AML-193 (cell line): Measurements from ENCODE around the gene SPPL3.
A peak's percentile ranks its signal among the peaks of the same experiment; 100 is the strongest.

Experiments used
- DNase-seq, 2 experiments: peaks; one replicate each; lab custom pipeline; 2025; lab: John Stamatoyannopoulos, UW

SPPL3 gene

DNA sequence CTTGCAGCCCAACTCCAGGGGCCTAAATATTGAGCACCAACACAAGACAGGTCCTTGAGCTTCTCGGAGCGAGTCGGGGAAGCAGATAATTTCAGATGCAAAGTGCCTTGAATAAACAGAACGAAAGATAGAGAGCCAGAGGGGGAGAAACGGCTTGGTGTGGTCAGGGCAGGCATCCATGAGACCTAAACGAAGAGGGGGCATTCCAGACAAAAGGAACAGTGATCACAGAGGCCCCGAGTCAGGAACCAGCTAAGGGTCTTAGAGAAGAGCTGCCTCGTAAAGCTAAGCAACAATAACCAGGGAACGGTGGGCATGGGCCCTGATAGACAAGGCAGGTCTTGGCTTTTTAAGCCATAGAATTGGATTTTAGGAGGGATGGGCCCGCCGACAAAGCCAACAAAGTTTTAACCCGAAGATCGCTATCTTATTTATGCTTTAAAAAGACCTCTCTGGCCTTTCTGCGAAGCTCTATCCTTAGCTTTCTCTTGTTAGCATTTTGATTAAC lies 179.0 kb downstream of the SPPL3 start:
- DNase-seq = no peak

DNA sequence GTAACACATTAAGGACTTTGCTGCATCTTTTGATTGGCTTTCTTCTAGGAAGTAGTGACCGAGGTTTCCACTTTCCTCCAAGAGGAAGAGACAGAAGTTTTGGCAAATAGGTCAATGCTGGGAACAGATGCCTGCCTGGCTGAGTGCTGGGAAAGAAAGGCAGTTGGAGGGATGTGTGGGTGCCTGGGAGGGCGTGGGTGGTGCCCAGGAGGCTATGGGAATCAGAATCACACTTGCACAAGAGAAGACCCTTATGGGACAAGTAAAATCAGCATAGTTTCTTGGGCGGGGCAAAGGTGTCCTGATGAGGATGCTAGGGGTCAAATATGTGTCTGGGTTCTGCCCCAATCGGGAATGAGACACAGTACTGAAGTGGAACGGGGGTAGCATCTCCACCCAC lies 179.4 kb downstream of the SPPL3 start:
- DNase-seq = no peak

DNA sequence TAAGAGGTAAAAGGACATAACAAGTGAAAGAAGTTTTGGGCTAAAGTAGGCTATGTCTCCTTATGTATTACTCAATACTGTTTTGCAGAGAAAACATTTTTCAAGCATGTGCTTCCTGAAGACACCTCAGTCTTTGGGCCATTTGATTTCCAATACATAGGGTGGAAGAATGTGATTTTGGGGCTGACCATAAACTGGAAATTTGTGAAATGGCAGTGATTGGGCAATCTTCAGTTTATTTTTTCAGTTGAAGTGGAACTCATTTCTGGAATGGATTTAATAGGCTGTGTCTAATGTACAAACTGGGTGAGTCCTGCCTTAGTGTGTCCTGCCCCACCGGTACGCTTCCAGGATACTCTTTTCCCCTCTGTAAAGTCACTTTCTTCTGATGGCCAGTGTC lies 181.4 kb downstream of the SPPL3 start:
- DNase-seq = no peak

DNA sequence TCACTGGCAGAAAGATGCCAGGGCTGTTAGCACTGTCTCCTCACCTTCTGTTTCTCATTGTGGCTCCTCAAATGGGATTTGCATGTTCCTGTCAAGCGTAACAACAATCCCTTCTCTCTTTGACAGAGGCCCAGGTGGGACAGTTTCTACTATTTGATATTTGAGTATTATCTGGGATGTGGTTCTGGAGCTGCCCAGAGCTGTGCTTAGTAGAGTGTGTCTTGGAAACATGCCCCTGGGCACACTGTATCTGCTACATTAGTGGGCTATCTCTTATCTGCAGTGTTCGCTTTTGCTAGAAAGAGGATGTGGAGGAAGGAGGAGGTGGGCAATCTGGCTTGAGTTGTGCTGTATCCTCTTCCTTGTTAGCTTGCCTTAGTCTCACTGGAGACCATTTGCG lies 182.3 kb downstream of the SPPL3 start:
- no peak for DNase-seq

DNA sequence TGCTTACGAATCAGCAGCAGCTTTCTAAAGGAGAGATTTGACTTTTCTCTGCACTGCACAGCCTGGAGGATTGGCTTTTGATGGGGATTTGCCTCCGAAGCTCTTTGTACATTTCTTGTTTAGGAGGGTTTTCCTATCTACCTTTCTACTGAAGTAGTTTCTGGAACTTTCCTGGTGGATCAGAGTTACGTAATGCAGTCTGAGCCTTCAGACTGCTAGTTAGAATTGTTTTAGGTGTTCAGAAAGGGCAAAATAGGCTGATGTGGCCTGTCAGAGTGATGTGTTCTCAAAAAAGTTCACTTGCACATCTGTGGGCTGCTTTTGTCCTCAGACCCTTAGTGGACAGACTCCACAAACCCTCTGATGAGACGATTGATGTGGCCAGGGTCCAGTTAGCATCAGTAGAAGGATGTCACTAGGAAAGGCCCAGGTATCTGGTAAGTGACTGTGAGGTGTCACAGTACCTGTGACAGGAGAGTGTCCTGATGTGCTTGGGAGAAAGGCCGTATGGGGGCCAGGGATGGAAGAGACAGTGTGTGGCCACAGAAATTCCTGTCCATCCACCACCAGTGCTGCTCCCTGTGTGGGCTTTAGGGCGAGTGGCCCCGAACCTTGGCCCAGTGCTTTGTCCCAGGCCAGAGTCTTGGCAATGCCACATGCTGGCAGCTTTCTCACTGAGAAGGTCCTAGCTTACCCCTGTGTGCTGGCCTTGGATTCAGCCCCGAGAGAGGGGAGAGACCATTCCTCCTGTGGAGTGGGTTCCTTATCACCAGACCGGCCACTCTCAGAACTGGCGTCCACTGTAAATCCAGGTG lies 183.0 kb downstream of the SPPL3 start:
- no peak for DNase-seq

DNA sequence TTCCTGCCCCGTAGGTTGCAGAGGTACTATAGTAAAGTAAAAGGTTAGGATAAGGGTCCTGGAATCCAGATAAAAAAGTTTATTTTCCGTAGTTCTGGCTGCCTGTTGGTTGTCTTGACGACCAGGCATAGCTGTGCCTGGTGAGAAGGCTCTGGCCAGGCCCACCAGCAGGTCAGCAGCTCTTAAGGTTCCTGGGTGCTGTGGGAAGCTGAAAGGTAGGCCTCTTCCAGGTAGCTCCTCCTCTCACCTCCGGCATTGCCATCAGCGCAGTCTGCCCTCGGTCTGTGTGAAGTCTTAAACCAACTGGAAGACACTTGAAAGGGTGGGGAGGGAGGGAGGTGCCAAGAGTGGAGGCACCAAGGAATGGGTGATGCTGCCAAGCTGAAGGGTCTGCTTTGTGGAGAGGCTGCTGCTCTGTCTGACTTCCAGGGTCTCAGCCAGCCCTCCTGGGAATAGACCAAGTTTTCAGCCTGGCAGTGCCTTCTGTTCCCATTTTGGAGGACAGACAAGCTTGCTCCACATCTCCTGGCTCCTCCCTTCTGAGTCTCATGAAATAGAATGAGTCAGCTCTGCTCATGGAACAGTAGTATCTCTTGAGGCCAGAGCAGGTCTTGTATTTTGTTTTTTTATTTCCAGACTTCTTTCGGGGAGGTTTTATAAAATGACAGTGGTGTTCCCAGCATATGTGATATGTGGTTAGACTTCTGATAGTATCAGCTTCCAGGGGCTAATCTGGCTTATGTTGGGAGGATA lies 183.7 kb downstream of the SPPL3 start:
- DNase-seq = peak; percentile 38 to 39

DNA sequence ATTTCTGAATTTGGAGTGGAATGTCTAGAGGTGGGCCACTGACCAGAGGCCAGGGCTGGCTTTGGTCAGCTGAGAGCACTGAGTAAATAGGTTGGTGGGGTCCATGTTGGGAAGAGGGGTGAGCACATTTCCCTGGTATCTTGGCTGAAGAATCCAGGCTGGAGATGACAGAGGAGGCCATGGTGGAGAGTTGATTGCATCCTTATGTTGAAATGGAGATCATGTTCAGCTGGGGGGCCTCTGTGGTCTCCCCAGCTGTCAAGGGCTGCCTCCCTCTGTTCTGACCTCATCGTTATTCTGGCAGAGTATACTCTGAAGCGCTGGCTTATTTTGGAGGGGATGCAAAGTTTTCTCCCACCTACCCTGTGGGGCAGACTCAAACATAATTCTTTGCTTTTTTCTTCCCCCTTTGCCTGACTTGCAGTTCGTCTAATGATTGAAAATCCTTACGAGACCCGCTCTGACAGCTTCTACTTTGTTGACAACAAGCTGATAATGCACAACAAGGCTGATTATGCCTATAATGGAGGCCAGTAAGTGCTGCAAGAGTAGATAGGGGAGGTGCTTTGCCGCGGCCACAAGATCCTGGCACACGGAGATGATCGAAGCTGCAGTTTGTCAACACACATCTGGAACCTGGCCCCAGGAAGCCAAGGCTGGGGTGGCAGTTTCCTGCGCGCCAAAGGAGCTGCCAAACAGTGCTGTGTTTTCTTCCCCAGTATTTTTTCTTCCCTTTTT lies 184.5 kb downstream of the SPPL3 start:
- DNase-seq = no peak

DNA sequence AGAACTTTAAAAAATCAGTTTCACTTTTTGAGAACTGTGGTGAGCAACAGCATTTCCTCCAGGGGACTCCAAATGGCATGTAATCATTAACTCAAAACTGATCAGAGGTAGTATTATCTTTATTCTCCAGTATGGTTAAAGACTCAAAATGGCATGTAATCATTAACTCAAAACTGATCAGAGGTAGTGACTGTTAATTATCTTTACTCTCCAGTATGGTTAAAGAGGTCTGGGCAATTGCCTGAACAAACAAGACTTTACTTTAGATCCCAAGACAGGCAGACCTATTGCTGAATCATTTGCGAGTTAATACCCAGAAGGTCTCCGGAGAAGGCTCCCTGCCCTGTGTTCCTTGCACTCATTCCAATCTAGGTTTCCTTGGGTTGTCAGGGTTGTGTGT lies 185.1 kb downstream of the SPPL3 start:
- DNase-seq = no peak

DNA sequence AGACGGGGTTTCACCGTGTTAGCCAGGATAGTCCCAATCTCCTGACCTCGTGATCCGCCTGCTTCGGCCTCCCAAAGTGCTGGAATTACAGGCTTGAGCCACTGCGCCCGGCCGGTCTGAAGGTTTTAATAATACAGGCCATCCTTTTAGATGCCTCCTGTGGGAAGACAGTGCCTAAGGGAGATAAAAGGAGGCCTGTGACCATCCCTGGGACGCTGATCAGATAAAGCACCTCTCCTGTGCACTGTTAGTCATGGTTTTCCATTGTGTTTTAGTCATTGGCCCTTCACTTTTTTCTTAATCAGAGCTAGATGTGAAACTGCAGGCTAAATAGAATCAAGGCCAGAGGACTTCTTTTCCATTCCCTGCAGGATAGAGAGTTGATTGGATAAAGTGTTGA lies 186.1 kb downstream of the SPPL3 start:
- DNase-seq = no peak

DNA sequence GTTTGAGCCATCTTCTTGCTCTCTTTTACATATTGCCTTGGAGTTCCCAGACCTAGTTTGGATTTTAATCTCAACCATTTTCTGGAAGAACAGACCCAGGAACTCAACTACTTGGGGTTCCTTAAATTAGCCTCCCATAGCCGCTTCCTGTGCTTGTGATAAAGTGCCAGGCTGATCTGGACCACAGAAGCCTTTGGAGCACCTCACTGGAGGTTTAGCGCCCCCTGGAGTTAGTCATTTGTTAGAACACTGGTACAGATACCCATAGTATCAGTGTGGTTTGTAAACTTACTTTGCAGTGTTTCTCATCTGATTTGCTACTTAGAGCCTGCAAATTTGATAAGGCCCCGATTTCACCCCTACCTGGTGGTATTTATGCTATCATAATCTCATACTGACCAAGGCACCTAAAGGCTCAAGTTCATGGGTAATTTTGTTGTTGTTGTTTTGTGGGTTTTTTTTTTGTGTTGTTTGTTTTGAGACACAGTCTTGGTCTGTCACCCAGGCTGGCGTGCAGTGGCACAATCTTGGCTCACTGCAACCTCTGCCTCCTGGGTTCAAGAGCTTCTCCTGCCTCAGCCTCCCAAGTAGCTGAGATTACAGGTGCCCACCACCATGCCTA lies 190.2 kb downstream of the SPPL3 start:
- peak; percentile 82 to 85 for DNase-seq

DNA sequence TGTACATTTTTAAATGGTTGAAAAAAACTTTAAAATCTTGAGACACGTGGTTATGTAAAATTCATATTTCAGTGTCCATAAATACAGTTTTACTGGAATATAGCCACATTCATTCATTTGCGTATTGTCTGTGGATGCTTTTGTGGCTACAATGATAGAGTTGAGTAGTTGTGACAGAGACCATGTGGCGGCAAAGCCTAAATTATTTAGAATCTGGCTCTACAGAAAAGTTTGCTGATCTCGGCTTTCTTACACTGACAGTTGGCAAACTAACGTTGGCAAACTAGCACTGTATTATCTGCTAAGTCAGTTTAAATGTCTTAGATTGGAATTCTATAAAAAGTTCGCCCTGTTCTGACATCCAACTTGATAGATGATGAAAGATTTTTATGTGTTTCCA lies 191.5 kb downstream of the SPPL3 start:
- DNase-seq = no peak
